Measurements from ENCODE around the gene KRT5.

Gene KRT5

DNA sequence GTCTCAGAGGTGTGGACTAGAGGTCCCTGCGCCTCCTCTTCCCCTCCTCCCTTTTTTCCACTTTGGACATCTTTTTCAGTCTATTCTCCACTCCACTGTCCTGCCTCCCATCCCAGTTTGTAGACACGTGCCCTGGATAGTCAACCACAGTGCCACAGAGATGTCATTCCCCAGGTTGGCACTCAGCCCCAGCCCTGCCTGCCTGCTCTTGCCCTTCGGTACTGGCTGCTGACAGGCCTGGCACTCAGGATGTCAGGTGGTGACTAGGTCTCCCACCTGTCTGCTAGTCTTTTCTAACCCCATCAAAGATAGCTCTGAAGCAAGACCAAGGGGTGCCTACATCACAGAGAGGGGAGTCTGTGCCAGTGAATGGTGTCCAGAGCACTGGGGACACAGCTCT, 16.9 kb upstream of the KRT5 start:
- DNase-seq (ENCODE audit: low read depth in 3 of 3) = no peak

DNA sequence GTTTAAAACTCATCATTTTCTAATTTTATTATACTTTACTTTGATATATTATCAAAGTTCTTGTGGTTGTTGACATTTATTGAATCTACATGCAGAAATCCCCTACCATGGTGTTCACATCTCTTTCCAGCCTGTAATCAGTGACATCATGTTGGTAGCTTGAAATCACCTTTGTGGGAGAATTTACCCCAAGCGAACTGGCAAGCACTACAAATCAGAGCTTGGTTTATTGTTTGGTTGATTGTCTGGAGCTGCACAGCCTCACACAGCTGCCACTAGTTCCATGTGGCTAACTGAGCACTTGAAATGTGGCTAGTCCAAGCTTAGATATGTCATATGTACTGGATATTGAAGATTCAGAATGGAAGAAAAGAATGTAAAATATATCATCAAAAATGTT, 15.4 kb upstream of the KRT5 start:
- DNase-seq (ENCODE audit: low read depth in 3 of 3) = no peak

DNA sequence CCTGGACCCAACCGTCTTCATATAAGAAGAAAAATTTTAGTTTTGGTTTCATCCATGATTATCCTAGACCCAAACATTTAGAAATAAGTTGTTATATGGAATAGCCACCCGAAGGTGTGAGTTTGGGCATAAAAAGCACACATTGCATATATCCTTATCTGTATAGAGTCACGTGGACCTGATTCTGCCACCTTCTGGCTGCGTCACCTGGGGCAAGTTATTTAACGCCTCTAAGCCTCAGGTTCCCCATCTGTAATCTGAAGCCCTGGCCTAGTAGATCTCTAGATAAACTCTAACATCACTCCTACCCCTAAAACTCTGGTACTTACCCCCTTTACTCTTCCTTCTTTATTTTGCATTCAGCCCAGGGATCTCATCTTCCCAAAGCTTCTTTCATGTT, 14.3 kb upstream of the KRT5 start:
- DNase-seq (ENCODE audit: low read depth in 3 of 3) = no peak

GRCh38 chr12:52533686-52534470, 13.7 kb upstream of the KRT5 start:
- no peak for DNase-seq (ENCODE audit: low read depth in 3 of 3)

GRCh38 chr12:52532636-52533035, 12.4 kb upstream of the KRT5 start:
- DNase-seq (ENCODE audit: low read depth in 3 of 3) = no peak

DNA sequence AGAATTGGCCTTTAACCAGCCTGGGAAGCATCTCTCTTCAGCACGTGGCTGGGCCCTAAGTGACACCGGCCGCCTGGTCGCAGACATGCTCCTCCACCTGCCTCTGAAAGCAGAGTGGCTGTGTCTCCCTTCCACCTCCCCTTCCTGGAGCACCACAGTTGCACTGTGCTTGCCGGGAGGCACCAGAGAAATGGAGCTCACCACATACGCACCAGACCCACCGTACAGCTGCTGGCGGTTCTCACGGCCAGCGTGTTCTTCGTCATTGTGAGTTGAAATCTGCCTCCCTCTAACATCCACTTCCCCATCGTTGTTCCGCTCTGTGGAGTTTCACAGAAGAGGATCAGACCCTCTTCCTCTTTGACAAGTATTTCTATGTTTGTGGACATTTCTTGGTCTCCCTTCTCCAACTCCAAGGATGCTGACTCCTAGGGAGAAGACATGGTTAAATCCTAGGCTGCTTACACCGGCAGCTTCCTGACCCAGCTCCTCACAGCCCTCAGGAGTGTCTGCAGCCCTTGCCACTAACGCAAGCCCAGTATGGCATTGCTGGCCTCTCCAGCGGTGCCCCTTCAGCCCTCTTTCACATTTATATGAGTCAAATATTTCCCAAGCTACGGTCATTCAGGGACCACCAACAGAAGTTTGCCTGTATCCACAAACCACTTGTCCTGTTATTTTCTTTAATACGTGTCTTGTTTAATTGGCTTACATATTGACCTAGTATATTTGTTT, 11.5 kb upstream of the KRT5 start:
- DNase-seq (ENCODE audit: low read depth in 3 of 3) = no peak

- DNase-seq (ENCODE audit: low read depth in 3 of 3) = no peak
Measured at GRCh38 chr12:52530905-52531304, 10.7 kb upstream of the KRT5 start.

DNA sequence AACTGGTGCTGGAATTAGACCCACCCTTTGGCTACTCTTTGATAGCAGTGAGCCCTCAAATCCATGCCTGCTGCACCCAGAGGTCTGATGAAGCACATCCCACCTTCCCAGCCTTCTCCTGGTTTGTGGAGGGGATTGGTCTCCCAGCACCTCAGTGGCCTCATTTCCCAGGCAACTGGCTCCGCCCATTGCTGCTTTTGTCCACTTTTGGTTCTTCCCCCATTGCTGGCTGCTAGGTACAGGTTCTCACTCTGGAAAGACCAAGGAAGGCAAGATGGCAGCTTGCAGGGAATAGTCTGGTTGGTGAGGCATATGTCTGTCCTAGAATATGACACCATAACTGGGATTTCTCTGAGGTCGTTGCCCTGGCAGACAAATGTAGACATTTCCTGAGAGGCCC, 10.2 kb upstream of the KRT5 start:
- no peak for DNase-seq (ENCODE audit: low read depth in 3 of 3)

DNA sequence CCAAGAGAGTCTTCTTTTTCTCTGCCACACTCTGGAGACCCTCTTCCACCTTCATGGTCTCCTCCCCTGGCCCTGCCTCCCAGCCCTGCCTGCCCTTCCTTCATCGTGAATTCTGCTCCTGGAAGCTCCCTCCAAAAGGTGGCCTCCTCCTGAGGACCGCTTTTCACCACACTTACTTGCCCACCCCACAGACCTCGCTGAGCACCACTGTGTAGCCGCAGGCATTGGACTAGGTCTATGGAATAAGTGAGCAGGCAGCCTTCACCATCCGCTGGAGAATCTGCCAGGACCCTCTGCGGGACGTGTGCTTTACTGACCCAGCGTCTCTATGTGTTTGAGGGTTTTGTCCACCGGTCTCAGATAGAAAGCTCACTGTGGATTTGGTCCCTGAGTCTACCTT, 9.7 kb upstream of the KRT5 start:
- no peak for DNase-seq (ENCODE audit: low read depth in 3 of 3)

GRCh38 chr12:52529417-52529816, 9.2 kb upstream of the KRT5 start:
- no peak for DNase-seq (ENCODE audit: low read depth in 3 of 3)

DNA sequence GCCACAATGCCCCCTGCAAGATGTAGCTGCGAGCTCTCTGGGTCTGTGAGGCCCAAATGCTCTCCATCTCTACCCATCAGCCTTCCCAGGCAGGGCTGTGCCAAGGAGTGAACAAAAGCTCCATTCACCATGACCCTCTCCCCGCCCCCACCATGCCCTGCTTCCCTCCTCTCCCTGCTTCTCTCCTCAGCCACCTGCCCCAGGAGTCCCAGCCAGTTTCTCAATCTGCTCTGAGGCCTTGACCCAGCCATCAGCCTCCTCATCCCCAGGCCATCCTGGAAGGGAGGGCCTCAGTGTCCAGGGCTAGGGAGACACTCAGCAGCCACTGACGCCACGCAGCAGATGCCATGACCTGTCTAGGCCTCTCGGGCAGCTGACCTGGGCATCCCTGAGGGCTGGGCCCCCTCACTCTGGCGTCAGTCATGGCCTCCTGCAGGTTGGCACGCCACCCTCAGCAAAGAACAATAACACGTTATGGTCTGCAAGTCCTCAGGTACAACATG, 8.5 kb upstream of the KRT5 start:
- no peak for DNase-seq (ENCODE audit: low read depth in 3 of 3)

- DNase-seq (ENCODE audit: low read depth in 3 of 3) = no peak
Measured at GRCh38 chr12:52527121-52527800, 7.1 kb upstream of the KRT5 start.

GRCh38 chr12:52526511-52526951, 6.3 kb upstream of the KRT5 start:
- no peak for DNase-seq (ENCODE audit: low read depth in 3 of 3)

DNA sequence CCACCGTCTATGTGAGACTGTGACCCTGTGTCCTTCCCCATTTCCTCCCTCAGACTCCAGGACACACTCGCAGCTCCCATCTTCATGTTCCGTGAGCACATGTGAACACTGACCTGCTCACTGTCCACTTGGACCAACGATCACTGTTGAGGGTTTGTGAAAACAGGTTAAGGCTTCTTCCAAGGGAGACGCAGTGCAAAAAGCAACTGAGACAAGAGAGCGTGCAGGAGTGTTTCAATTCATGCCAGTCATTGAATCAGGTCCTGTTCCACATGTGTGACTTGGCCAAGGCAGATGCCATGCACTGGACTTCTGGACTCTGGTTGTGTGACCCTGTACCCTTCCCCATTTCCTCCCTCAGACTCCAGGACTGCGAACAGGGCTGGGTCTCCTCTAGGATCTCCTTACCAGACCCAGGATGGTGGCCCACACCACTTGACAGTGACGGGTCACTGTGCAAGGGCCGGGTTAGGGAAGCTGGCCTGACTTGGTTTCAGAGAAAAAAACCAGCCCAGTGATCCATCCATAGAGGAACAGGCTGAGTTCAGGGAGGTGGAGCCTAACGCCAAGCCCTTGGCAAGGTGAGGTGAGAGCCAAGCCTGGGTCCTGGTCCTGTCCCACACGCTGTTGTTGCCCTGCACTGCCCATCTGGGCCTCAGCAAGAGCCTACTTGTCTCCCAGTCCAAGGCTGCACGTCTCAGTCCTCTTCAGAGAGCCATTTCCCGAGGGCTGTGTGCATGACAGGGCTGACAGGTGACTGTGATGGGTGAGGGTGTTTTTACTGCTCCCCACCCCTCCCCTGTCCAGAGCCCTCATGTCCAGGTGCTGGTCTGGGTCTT, 5.7 kb upstream of the KRT5 start:
- DNase-seq (ENCODE audit: low read depth in 3 of 3) = no peak

GRCh38 chr12:52524898-52525591, 4.9 kb upstream of the KRT5 start:
- DNase-seq (ENCODE audit: low read depth in 3 of 3) = no peak

GRCh38 chr12:52524241-52524897, 4.2 kb upstream of the KRT5 start:
- no peak for DNase-seq (ENCODE audit: low read depth in 3 of 3)

DNA sequence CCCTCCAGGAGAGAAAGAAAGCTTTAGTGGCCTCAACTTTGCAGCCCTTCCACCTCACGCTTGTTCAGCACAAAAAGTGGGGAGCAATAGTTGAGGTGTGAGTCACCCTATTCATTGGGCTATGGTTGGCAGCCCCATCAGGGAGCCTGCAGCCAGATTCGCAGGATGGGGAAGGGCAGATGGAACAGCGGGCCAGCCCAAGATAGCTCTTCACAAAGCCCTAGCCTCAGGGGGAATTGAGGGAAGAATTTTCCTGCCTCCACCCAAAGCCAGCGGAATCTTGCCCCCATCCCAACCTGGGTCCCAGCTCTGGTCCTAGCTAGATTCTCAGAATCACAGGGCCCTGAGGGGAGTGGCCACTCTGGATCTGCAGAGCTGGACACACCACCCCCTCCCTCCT, 3.6 kb upstream of the KRT5 start:
- DNase-seq (ENCODE audit: low read depth in 3 of 3) = no peak

GRCh38 chr12:52522346-52523011, 2.3 kb upstream of the KRT5 start:
- no peak for DNase-seq (ENCODE audit: low read depth in 3 of 3)

DNA sequence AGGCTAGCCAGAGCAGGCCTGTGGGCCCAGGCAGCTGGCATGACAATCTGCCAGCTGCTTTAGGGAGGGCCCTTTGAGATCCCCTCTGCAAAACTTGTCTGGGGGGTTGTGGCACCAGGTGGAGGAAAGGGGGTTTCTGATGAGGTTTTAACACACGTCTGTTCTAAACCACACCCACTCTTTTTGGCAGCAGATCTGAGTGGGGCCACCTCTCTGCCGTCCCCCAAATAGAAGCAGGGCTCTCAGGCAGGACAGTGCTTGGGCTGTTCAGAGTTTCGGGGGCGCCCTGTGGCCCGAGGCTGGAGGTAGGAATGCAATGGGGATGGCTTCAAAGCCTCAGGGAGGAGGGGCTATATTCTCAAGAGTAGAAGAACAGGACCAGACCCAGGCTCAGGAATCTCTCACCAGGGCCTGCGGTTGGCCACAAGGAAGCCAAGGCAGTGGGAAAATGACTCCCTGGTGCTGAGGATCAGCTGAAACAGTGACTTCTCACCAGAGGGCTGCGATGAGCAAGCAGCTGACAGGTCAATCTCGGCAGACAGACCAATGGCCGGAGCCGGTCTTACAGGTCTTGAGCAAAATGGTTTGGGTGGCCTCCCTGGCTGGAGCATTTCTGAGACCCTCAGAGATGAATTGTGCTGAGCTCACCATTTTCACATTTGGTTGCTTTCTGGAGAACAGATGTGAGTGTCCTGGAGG, 1.5 kb upstream of the KRT5 start:
- no peak for DNase-seq (ENCODE audit: low read depth in 3 of 3)
